Stimulated activated CD8-positive, alpha-beta memory T cell treated with anti-CD3 and anti-CD28 coated beads, Interleukin-12 subunit alpha, Interleukin-12 subunit beta, amount 100 ng/mL, for 24 hours (primary cell): Measurements from ENCODE around the gene USP28.
"Not testable (repeated sequence)": the region's sequence is repeated elsewhere in the genome, so short reads cannot be mapped to it uniquely, and the experiment has no call there.

Experiments
- DNase-seq: peaks from one replicate; pipeline ENCODE4 v3.0.0-alpha.2; 2020; ENCODE audit errors: extremely low read depth

The USP28 gene

DNA sequence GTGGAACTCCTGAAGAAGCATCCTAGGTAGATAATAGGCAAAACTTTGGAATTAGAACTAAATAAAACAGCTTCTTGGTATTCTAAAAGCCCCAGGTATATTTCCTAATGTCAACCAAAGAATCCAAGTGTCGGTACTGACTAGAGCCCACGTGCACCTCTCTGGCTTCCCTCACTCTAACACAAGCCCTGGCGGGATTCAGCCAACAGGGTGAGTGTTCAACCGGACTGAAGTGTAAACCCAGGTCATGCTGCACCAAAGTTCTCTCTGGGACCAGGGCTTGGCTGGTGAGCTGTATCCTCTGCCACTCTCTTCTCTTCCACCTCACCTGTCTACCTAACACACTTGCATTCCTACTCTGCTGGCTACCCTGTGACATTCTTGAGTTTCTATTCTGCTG, 40.1 kb downstream of the USP28 start:
- no peak for DNase-seq

DNA sequence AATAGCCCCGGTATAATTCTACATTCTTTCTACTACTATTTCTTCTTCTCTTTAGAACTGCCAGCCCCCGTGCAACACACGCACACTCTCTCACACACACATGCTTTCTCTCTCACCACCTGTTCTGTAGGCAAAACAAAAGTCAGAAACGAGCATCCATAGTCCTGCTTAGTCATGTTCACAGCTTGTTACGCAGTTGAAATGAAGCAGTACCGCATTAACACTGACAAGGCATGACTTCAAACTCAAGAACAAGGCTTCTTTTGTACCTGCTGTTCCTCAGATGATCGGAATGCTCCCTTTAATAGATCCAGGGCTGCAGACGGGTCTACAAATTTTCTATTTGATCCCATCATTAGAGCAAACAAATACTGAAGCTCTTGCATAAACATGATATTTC, 42.2 kb downstream of the USP28 start:
- no peak for DNase-seq

DNA sequence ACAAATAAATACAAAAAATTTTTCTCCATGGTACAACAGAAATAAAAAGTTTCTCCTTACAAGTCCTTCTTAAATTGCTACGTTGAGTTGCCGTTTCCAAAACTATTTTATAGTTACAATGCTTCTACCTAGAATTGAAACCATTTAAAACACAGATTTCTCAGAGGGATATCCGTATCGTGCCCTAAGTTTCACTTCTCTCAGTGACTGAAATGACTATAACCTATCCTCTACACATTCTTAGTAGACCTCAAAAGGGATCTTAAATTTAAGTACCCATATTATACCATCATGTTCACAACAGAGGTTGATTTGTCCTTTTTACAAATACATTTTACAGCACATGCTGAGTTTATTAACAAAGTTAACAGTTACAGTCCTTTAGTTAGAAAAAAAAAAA, 44.1 kb downstream of the USP28 start:
- DNase-seq, result no peak

DNA sequence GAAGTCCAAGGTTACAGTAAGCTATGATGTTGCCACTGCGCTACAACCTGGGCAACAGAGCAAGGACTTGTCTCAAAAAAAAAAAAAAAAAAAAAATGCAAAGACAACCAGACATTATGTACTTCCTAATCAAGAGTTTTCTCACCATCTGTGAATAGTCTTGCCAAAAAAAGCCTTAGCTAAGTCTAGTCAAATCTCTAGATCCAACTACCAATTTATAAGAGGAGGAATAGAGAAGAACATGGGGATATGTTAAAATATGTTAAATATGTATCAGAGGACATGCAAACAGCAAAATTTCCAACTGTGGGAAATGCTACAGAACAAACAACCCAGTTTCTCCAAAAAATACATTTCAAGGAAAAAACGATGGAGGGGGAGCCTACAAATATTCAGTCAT, 45.6 kb downstream of the USP28 start:
- DNase-seq, result no peak

DNA sequence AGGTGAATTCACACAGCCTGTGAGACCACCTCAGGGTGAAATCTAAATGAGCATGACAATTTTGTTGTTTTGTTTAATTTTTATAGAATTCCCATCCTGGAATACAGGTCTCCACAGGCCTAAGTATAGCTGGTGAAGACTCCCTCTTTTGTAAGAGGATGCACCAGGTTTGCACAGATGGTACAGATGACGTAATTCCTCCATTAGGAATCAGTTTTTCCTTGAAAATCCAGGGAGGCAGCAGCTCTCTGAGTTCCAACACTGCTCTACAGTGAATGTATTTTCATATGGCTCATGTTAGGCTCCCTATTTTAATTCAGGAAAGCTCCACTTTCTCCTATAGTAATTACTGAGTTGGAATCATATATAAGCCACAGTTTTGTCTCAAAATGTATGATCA, 47.2 kb downstream of the USP28 start:
- no peak for DNase-seq

DNA sequence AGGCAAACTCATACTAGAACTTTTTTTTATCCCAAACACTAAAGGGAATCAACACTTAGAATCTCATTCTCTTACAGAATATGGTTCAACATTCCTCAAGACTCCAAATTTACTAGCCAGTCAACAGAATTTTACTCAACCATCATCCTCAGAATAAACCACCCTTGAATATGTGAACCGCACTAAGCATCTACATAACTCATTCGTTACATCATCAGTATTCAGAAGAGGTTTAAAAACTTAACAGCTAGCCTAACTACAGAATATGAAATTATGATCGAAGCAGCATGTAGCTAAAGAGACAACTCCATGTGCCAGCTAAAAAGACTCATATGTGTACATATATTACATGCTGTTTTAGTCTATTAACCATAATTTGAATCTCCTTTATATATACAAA, 47.9 kb downstream of the USP28 start:
- DNase-seq, result no peak

DNA sequence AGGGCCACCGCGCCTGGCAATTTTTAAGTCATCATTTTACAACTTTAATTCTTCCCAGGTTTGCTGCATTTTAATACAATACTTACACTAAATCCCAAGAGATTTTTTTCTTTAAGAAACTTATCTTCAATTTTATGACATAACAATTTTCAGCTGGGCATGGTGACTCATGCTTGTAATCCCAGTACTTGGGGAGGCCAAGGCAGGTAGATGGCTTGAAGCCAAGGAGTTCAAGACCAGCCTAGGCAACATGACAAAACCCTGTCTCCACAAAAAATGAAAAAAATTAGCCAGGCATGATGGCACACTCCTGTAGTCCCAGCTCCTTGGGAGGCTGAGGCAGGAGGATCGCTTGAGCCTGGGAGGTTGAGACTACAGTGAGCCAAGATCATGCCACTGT, 56.9 kb downstream of the USP28 start:
- no peak for DNase-seq

DNA sequence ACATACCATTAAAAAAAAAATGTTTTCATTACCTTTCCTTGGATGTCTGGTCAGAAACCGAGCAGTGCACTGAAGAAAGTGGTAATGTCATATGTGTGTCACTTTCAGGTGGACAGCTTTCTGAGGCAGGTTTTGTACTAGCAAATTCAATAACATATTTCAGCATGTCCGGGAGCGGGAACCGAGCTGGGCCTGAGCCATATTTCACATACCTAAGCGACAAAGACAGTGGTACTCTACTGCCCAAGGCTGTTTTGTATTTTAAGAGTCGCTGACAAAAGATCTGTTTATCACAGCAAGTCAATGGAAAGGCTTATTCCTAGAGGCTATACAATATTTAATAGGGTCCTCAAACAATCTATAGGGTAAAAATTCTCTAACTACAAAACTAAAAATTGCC, 57.7 kb downstream of the USP28 start:
- no peak for DNase-seq

DNA sequence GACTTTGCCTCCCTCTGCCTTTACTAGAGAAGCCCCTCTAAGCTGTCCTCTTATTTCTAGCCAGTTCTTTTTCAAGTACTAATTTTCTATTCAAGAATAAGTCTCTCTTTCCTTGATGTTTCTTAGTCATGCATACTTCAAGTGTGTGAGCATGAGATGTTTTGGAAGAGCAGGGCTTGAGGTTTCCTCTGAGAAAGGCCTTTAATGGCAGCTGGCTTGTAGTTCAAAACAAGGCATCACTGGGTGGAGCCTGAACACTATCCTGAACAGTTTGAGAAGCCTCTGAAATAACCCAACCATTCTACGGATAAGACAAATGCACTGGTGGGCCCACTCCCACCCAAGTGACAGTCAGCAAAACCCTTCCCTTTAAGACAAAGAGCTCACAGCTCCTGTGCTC, 58.2 kb downstream of the USP28 start:
- DNase-seq, result no peak

DNA sequence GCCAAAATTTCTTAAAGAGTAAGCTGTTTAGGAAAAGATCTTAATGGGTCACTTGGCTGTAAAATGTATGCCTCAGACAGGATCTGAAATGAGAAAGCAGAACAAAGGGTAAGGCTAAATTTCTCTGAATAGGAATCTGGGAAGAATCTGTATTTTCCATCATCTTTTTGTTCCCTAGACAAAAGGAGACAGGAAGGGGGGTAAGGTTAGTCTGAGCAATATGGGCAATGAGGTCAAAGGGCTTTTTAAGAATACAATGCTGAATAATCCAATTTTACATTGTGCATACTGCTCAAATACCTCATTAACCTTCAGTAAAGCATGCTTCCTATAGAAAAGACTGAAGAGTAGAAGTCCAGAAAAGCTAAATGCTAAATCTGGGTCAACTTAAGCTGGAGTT, 61.2 kb downstream of the USP28 start:
- no peak for DNase-seq

DNA sequence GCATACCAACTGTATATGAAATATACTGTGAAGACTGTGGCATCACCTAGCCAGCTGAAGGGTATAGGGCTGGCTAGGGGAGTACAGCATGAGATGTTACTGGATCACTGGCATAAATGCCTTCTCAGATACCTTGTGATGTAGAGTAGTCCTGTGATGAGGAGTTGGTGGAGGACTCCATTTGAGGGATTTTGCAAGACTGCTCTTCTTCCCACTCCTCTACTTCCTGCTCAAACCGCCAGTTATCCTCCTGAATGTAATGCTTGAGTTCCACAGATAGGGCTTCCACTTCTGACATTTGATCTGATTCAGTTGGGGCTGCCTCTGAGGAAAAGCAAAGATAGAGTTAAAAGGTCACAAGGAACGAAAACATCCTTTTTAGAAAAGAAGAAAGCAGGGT, 66.4 kb downstream of the USP28 start:
- DNase-seq, result no peak

DNA sequence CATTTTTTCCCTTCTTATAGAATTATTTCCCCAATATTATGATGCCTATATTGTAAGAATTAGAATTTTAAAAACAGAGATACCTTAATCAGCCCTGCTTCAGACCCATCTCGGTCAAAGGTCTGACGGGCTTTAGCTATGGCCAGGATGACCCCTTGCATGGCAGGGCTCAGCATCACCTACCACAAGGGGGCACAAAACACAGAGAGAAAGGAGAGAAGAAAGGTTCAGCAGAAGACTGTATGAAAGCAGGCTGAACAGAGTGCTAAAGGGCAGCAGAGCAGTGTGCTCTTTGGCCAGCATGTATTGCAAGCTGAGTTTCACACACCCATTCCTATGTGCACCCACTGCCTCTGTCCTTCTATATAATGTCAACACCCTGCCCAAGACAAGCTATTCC, 69.0 kb downstream of the USP28 start:
- DNase-seq, result no peak

DNA sequence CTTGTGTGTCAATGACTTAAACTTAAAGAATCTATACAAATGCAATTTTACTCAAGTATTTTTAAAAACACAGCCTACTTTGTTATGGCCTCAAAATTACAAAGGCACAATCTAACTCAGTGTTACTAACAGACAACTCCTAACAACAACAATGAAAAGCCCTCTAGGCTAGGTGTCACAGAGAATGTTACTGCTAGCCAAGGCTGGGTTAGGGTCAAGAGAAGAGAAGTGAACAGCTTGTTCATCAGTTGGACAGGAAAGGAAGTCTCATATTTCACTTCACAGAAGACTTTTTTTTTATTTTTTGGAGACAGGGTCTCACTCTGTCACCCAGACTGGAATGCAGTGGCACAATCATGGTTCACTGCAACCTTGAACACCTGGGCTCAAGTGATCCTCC, 69.7 kb downstream of the USP28 start:
- no peak for DNase-seq

DNA sequence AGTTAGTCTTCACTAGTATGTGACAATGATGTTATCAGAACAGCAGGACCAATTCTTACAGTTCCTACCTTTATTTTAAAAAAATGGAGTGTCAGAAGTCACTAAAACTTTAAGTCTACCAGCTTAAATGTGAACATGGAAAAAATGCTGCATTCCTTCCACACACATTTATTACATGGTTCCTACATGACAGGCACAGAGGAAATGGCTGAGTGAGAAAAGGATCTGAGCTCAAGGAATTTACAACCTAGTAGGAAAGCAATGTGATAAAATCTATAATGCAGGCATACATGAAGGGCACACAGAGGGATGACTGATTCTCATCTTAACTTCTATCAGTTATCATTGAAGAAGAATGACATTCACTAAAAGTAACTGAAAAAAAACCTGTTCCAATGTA, 72.8 kb downstream of the USP28 start:
- no peak for DNase-seq

DNA sequence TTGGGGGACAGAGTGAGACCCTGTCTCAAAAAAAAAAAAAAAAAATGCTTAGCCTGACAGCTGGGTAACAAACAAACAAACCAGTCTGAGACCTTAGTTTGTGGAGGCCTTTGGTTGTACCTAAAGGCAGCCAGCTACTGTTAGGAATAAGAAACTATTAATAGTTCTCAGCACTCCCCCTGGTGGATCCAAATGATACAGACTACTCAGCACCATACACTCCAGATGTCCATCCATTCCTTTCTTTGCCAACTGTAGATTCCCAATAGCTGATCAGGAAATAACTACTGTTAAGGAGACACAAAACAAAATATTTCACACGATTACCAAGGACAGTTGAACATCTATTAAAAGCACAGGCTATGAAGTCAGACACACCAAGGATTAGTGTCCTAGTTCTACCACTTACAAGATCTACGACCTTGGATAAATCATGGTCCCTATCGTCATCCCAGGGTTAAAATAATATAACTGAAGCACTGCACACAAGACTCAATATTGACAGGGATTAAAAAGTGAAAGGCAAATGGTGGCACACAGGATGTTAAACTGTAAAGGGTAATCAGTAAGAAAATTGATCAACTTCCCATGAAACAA, 78.6 kb downstream of the USP28 start:
- no peak for DNase-seq

DNA sequence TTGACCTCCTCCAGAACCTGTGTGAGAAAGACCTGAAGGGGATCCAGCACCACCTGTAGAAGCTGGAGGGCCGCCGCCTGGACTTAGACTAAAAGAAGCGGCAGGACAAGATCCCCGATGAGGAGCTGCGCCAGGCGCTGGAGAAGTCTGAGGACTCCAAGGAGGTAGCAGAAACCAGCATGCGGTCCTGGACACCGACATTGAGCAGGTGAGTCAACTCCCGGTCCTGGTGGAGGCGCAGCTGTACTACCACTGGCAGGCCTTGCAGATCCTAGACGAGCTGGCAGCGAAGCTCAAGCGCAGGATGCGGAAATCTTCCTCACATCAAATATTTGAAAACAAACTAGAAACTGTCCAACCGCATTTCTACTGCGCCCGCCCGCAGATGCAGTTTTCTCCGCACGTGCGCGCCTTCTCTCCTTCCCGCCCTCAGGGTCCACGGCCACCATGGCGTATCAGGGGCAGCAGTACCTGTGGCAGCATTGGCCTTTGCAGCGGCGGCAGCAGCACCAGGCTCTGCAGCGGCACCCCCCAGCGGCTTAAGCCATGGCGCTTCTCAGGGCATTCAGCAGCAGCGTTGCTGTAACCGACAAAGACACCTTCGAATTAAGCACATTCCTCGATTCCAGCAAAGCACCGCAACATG, 85.6 kb downstream of the USP28 start:
- DNase-seq, result no peak

DNA sequence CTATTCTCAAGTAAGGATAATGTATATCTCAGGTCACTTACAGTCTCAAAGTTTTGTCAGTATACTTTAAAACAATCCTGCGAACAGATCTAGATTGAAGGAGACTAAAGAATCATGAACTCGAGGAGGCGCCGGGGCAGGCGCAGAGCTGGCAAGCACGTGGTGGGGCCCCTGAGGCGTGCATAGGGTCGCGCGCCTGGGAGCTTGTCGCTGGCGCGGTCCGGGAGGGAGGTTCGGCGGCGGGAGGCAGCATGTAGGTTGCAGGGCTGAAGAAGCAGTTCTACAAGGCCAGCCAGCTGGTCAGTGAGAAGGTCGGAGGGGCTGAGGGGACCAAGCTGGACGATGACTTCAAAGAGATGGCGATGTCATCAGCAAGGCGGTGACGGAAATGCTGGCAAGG, 86.4 kb downstream of the USP28 start:
- DNase-seq, result not testable (repeated sequence)

DNA sequence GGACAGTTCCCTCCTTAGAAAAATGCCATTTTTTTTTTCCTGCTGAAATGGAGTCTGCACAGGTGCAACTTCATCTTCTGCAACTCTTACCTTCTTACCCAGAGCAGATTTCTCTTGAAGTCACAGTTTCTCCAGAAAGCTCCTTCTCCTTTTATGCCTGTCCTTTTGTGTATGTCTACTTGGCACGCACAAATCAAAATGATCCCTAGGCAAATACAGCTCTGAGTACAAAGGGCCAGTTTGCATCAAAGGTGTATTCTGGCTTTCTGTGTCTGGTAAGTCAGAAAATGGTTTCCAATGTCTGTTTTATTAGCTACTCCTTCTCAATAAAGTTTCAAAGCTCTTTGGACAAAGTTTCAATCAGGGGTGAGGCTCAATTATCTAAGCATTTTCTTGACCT, 93.2 kb downstream of the USP28 start:
- no peak for DNase-seq

DNA sequence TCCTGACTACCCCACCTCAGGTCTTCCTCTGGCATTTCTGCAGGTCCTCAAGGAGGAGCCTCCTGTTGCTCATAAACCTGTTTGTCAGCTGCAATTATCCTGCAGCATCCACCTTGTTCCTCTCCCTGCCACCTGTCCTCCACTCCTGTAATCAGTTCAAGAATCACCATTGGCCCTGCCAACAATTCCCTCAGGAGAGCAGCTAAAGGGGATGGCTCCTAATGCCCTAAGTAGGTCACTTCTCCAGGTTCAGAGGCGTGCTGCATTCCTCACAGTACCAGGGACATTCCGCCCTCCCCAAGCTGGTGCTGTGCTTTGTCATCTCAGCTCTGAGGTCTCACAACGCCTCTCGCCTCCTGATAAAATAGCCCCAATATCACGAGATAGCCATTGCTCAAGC, 93.7 kb downstream of the USP28 start:
- no peak for DNase-seq

DNA sequence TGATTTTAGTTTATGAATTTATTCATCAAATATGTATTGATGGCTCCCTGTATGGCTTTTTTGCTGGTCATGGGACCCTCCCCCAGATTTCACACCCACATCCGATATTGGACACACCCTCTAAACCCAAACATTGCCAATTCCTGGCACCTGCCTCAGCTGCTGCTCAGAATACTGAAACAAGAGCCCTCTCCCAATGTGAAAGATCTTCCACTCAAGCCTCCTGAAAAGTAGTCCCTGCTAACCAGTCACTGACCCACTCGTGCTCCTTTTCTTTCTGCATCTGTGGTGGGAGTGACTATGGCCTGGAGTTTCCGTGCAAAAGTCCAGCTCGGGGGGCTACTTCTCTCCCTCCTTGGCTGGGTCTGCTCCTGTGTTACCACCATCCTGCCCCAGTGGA, 95.9 kb downstream of the USP28 start, which contains the start of gene CLDN25:
Gene CLDN25 (plus strand): TSS at position 301 of the 400 bp plus-strand sequence. CDS start 0 bp downstream, at position 301.
- no peak for DNase-seq

DNA sequence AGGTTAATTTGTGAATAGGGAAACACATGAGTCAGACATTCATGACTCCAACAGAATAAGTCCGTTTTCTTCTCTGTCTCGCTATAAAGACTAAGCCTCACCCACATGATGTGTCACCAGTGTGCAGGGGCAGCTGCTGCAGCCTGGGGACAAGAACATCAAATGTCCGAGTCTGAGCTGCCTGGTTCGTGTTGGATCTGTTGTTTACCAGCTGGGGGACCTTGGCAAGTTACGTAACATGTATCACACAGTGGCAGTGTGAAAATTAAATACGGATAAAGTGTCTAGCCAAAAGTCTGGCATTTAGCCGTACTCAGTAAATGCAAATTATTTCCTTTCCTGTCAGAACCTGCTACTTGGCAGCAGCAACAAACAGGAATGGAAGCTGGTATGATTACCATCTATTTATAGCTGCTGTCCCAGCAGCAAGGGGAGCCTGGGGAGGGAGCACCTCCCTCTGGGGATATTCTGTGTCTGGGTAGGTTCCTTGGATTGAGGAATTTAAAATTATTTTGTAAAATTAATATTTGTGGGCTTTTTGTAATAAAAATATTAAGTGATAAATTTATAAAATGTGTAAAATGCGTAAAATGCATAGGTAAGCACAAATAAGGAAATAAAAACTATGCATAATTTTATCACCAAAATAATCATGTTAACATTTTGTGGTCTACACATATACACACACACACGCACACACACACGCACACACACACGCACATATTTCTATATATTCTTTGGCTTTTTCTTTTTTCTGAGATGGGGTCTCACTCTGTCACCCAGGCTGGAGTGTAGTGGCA, 97.1 kb downstream of the USP28 start:
- no peak for DNase-seq

DNA sequence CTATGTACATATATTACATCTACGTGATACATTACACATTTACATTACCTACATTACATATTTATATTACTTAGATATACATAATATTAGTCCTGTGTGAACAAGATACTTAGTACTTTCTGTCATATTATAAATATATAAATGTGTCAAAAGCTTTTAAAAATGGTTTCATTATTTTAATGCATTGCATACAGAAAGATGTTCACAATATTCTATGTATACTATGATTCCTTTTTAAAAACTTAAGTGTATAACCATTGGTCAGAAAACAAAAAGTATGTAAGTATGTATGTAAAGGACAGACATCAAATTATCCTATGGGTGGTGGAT, 101.2 kb downstream of the USP28 start:
- no peak for DNase-seq

DNA sequence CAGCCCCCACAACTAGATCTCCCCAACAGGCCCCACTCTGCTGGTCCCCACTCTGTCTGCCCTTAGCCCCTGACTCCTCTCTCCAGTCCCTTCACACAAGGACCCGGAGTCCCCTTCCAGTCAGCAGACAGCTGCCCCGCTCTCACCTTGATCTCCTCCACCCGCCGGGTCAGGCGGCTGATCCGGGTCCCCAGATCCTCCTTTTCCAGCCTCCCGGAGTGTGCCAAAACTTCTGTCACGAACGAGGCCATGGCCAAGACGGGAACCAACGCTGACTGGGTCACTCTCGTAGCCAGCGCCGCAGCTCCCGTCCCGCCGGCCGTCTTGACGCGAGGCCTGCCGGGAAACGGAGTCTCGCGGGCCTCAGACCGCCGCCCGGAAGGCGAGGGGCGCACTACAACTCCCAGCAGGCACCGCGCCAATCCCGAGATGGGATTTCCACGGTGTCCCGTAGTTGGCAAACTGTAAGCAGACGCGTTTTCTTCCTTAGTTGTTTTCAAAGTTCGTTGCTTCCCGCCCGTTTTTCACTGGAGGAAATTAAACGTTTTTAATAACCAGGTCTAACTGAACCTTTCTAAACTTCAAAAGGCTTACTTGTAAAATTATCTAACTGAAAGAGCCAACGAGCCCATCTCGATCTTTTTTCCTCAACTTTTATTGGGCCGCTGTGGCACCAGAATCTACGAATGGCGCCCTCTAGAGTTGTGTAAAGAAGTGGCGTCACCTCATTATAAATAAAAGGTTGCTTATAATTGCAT, 101.8 kb downstream of the USP28 start, which contains the start of gene ZW10:
Gene ZW10 (minus strand): TSS at position 277 of the 758 bp plus-strand sequence. CDS start 26 bp downstream, at position 251.
- peak; percentile 82 for DNase-seq
